ENCODE results near the gene TMEM59. TPM values are rescaled to one million over a fixed set of nuclear protein-coding genes. Genes with fewer than 3 reads are reported as not detected.

The TMEM59 gene
- total RNA-seq, 1 donor from 2014 or later: 103 TPM

DNA sequence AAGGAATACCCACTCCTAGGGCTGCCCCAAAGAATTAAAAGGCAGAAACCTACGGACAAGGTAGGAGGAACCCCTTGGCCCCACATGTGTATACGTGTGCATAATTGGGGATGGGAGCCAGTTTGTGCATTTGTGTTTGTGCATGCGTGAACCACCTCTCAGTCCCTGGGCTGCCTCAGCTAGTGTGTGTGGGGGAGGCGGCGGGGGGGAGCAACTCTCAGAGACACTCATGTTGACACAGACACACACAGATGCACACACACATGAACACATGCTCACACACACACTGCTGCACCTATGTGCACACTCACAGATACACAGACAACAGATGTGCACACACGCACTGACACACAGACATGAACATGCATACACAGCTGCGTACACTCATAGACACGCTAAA lies 40.1 kb downstream of the TMEM59 start:
- DNase-seq (ENCODE audit: low read depth, low spot score): no peak
- H3K4me1 Mint-ChIP-seq: no peaks in the 10 kb centered on the region
- no peaks in the 10 kb centered on the region for H3K9me3 Mint-ChIP-seq
- no peak overlapping the region for H3K4me3 Mint-ChIP-seq
- TF ChIP-seq, protein P1, sequence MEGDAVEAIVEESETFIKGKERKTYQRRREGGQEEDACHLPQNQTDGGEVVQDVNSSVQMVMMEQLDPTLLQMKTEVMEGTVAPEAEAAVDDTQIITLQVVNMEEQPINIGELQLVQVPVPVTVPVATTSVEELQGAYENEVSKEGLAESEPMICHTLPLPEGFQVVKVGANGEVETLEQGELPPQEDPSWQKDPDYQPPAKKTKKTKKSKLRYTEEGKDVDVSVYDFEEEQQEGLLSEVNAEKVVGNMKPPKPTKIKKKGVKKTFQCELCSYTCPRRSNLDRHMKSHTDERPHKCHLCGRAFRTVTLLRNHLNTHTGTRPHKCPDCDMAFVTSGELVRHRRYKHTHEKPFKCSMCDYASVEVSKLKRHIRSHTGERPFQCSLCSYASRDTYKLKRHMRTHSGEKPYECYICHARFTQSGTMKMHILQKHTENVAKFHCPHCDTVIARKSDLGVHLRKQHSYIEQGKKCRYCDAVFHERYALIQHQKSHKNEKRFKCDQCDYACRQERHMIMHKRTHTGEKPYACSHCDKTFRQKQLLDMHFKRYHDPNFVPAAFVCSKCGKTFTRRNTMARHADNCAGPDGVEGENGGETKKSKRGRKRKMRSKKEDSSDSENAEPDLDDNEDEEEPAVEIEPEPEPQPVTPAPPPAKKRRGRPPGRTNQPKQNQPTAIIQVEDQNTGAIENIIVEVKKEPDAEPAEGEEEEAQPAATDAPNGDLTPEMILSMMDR (conservative IDR thresholded peaks at IDR 0.05): no peak
- H3K36me3 Mint-ChIP-seq (ENCODE audit: low read depth): no peaks in the 10 kb centered on the region
- H3K27ac Mint-ChIP-seq (ENCODE audit: unreplicated experiment): no peak overlapping the region
- peaks cover 30% of the 10 kb centered on the region for H3K27me3 Mint-ChIP-seq (ENCODE audit: low read depth)

DNA sequence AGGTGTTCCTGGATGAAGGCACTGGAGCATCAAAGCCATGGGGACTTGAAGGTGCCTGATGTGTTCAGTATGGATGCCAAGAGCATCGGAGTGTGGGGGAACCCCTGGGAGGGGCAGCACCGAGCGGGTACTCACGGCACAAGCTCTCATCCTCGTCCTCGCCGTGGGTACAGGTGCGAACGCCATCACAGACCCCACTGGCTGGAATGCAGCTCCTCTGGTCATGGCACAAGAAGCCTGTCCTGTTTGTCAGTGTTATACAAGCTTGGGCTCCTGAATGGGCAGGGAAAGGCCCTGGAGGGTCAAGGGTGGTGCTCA lies 41.0 kb downstream of the TMEM59 start:
- no peak for DNase-seq (ENCODE audit: low read depth, low spot score)
- Mint-ChIP-seq H3K27me3 (ENCODE audit: low read depth) (peaks cover 27% of the 10 kb centered on the region), H3K27ac (ENCODE audit: unreplicated experiment) (no peak overlapping the region), H3K4me3 (no peak overlapping the region), H3K36me3 (ENCODE audit: low read depth) (no peaks in the 10 kb centered on the region), H3K4me1 (no peaks in the 10 kb centered on the region), H3K9me3 (no peaks in the 10 kb centered on the region)
- TF ChIP-seq, protein P1 (conservative IDR thresholded peaks at IDR 0.05): no peak

DNA sequence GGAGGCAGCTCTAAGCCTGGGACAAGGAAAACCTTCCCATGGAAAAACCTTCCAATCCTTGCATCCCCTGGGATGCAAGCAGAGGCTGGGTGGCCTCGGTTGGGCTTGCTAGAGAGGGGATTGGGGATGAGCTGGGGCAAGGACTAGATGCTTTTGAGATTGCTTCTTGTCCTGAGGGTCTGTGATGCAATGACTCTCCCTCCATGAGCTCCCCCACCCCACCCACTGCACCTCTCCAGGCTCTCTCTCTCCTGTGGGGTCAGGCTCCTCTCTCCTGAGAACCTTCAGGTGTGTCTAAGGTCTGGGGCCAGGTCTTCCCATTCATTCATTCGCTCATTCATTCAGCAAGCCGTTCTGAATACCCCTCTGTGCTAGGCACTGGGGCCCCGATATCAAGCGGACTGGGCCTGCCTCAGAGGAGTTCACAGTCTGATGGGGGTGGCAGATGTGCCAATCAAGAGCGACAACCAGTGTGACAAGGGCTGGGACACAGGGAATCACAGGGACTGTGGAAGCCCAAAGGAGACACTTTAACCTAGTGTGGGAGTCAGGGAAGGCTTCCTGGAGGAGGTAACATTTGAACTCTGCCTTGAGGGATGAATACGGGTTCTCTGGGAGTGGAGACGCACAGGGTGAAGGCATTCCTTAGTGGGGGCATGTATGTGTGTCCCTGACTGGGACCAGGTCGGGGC lies 41.5 kb downstream of the TMEM59 start:
- no peak overlapping the region for H3K27ac Mint-ChIP-seq (ENCODE audit: unreplicated experiment)
- peaks cover 23% of the 10 kb centered on the region for H3K27me3 Mint-ChIP-seq (ENCODE audit: low read depth)
- no peaks in the 10 kb centered on the region for H3K4me1 Mint-ChIP-seq
- H3K9me3 Mint-ChIP-seq: no peaks in the 10 kb centered on the region
- TF ChIP-seq, protein P1 (conservative IDR thresholded peaks at IDR 0.05): no peak
- no peaks in the 10 kb centered on the region for H3K36me3 Mint-ChIP-seq (ENCODE audit: low read depth)
- H3K4me3 Mint-ChIP-seq: no peak overlapping the region
- no peak for DNase-seq (ENCODE audit: low read depth, low spot score)

DNA sequence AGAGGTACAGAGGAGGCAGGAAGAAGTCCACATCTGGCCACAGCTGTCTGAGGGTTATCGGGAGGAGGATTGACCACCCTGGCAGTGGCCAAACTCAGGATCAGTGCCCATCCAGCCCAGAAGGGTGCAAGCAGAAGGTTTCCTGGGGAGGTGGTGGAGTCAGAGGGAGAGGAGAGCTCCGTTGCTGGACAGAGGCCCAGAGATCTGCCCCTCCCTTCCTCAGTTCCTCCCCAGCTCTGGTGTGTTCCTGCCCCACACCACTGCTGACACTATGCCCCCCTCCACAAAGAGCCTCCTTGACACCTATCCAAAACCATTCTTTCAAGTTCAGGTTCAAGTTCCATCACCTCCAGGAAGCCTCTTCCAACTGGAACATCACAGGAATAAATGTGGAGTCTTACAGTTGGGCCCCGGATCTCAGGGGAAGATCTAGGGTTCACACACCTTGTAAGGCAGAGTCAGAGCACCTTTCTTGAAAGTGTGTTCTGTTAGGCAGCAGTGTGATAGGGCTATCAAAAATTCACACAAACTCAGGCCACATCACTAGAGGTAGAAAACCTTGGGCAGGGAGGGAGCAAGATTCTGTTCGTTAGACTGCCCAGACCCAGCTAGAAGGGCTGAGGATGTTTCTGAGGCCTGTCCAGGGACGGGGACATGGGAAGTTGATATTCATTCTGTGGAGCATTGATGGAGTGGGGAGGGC lies 42.4 kb downstream of the TMEM59 start:
- peaks cover 21% of the 10 kb centered on the region for H3K27me3 Mint-ChIP-seq (ENCODE audit: low read depth)
- H3K27ac Mint-ChIP-seq (ENCODE audit: unreplicated experiment): no peak overlapping the region
- no peaks in the 10 kb centered on the region for H3K36me3 Mint-ChIP-seq (ENCODE audit: low read depth)
- no peak for DNase-seq (ENCODE audit: low read depth, low spot score)
- H3K4me1 Mint-ChIP-seq: no peaks in the 10 kb centered on the region
- H3K4me3 Mint-ChIP-seq: no peak overlapping the region
- no peaks in the 10 kb centered on the region for H3K9me3 Mint-ChIP-seq
- TF ChIP-seq, protein P1 (conservative IDR thresholded peaks at IDR 0.05): no peak

- Mint-ChIP-seq H3K4me3 (no peak overlapping the region), H3K4me1 (no peaks in the 10 kb centered on the region), H3K27me3 (ENCODE audit: low read depth) (peaks cover 21% of the 10 kb centered on the region), H3K36me3 (ENCODE audit: low read depth) (no peaks in the 10 kb centered on the region), H3K9me3 (no peaks in the 10 kb centered on the region), H3K27ac (ENCODE audit: unreplicated experiment) (no peak overlapping the region)
- DNase-seq (ENCODE audit: low read depth, low spot score): no peak
- TF ChIP-seq, protein P1 (conservative IDR thresholded peaks at IDR 0.05): no peak
These were observed 43.6 kb downstream of the TMEM59 start for GRCh38 chr1:54009406-54009805.

Measured in neural crest cell (in vitro differentiated cells).